CD8-positive, alpha-beta memory T cell (primary cell): Measurements from ENCODE around the gene IFNA16. TPM values are rescaled to one million over a fixed set of nuclear protein-coding genes. Genes with fewer than 3 reads are reported as not detected.
A peak's percentile ranks its signal among the peaks of the same experiment; 100 is the strongest.
"Not testable (repeated sequence)": the region's sequence is repeated elsewhere in the genome, so short reads cannot be mapped to it uniquely, and the experiment has no call there.

ENCODE experiments used
- CTCF ChIA-PET: fragments of 350-600 bp; sonication (Branson Sonifier 250); formaldehyde crosslinking; loops from one replicate; lab custom pipeline; 2021; ENCODE audit warnings: antibody characterized with exemption; lab: Charles Lee
- POLR2A ChIA-PET: fragments of 350-600 bp; sonication (Branson Sonifier 250); formaldehyde crosslinking; loops from one replicate; lab custom pipeline; 2021; ENCODE audit warnings: antibody characterized with exemption; lab: Charles Lee
- DNase-seq, 5 donors: peaks; one replicate each; pipeline versions ENCODE4 v3.0.0 to v3.0.0-alpha.2; 2020 to 2022; ENCODE audit warnings: mixed read lengths in 1 of 5
- H3K27ac ChIP-seq: one replicate; pipeline ENCODE4 v1.7.0; 2013; ENCODE audit warnings: low read depth, mild to moderate bottlenecking, low read length, moderate library complexity
- H3K27me3 ChIP-seq: 2 replicates; pipeline ENCODE4 v1.7.0; 2013; ENCODE audit warnings: low read length, mild to moderate bottlenecking; ENCODE audit not compliant: insufficient read depth, poor library complexity, severe bottlenecking
- H3K36me3 ChIP-seq: 2 replicates; pipeline ENCODE4 v1.7.0; 2013; ENCODE audit warnings: mild to moderate bottlenecking, low read length, moderate library complexity; ENCODE audit not compliant: insufficient read depth
- H3K4me1 ChIP-seq: 2 replicates; pipeline ENCODE4 v1.7.0; 2013; ENCODE audit warnings: mild to moderate bottlenecking, low read length, moderate library complexity; ENCODE audit not compliant: insufficient read depth
- H3K4me3 ChIP-seq: 2 replicates; pipeline ENCODE4 v1.7.0; 2013; ENCODE audit warnings: mild to moderate bottlenecking, low read length
- H3K9me3 ChIP-seq: 2 replicates; pipeline ENCODE4 v1.7.0; 2013; ENCODE audit warnings: mild to moderate bottlenecking, low read length
- H3K27ac Mint-ChIP-seq, 8 donors: one replicate each; pipeline ENCODE4 v1.8.0; 2020 to 2021; ENCODE audit warnings: mixed read lengths in 8 of 8, mild to moderate bottlenecking in 6 of 8, inconsistent platforms in 3 of 8, moderate library complexity in 3 of 8
- H3K27me3 Mint-ChIP-seq, 2 donors: one replicate each; pipeline ENCODE4 v1.8.0; 2020 to 2021; ENCODE audit warnings: mixed read lengths in 2 of 2, mild to moderate bottlenecking in 1 of 2, moderate library complexity in 1 of 2
- H3K36me3 Mint-ChIP-seq, 3 donors: one replicate each; pipeline ENCODE4 v1.8.0; 2020 to 2021; ENCODE audit warnings: mixed read lengths in 3 of 3, inconsistent platforms in 1 of 3, mild to moderate bottlenecking in 1 of 3
- H3K4me1 Mint-ChIP-seq, 3 donors: one replicate each; pipeline ENCODE4 v1.8.0; 2020 to 2021; ENCODE audit warnings: mixed read lengths in 3 of 3, inconsistent platforms in 1 of 3, mild to moderate bottlenecking in 1 of 3
- H3K4me3 Mint-ChIP-seq, 7 donors: one replicate each; pipeline ENCODE4 v1.8.0; 2020 to 2021; ENCODE audit warnings: mixed read lengths in 7 of 7, mild to moderate bottlenecking in 6 of 7, moderate library complexity in 4 of 7, inconsistent platforms in 2 of 7
- H3K9me3 Mint-ChIP-seq, 5 donors: one replicate each; pipeline ENCODE4 v1.8.0; 2020 to 2022; ENCODE audit warnings: mixed read lengths in 5 of 5, mild to moderate bottlenecking in 3 of 5, moderate library complexity in 2 of 5, inconsistent platforms in 1 of 5
- polyA plus RNA-seq: library from polyadenylated mRNA; unstranded; fragments of 300-500 nt; fragmentation: Illumina TruSeq; gene quantifications from one replicate; pipeline ENCODE4 v1.2.3, GENCODE V29; 2021
- total RNA-seq, 2 experiments: library from RNA; stranded (reverse); gene quantifications; one replicate each; pipeline ENCODE4 v1.2.3, GENCODE V29; 2021

The IFNA16 gene
- total and polyA plus RNA-seq, 3 experiments from 2014 or later = not detected

DNA sequence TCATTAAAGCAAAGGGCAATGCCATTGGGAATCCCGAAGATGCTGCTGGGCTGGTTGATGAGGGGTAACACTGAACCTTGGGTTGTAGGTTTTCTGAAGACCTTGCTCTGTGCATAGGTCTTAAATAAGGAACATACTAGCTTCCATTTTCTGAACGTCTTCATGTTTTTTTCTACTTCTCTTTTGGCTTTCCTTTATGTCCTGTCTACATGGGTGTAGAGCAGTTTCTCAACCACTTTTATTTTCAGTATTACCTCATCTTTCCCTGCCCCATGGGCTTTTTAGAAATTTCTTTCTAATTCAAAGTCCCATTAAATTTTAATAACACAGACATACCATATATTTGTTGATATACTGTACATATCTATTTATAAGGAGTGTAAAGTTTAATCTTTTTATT, 22.8 kb upstream of the IFNA16 start, which contains the start of gene IFNA14:
Gene IFNA14 (minus strand): TSS at position 95 of the 400 bp plus-strand sequence. CDS start 70 bp downstream, at position 25.
- POLR2A ChIA-PET = no interaction called here
- no peaks in the 10 kb centered on the region for H3K27me3 ChIP-seq
- H3K4me3 ChIP-seq = no peak within 1 kb of the TSS
- Mint-ChIP-seq H3K27me3 (peaks cover 11 to 45% of the 10 kb centered on the region in 2 donors), H3K4me1 (peaks cover 9 to 13% (median 12%) of the 10 kb centered on the region in 3 donors), H3K27ac (no peak within 1 kb of the TSS), H3K9me3 (no peaks in the 10 kb centered on the region), H3K36me3 (no peaks in the 10 kb centered on the region), H3K4me3 (no peak within 1 kb of the TSS)
- no peaks in the 10 kb centered on the region for H3K36me3 ChIP-seq
- no peaks in the 10 kb centered on the region for H3K9me3 ChIP-seq
- CTCF ChIA-PET = interaction anchor here (1.2 kb wide), 1 partner anchor 156 kb away, joined by 3 read pairs; no protein-coding TSS in a partner anchor
- no peak within 1 kb of the TSS for H3K27ac ChIP-seq
- DNase-seq = no peak
- peaks cover 5% of the 10 kb centered on the region for H3K4me1 ChIP-seq

DNA sequence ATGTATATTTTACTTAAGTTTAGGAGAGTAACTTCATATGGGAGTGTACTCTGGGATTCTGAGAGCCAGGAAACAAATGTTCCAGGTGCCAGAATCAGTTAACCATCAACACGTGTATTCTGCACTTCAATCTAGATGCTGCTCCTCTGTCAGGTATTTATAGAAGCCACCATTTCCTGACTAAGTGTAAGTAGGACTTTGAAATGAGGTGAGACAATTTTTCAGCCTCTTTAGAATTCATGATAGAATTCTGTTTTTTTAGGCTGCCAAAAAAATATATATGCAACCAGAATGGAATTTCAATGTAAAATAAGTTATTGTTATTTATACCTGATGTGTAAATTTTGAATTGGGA, 19.2 kb upstream of the IFNA16 start:
- CTCF ChIA-PET = interaction anchor here (0.6 to 2.1 kb wide), 20 partner anchors 16 to 554 kb away, joined by 3 to 11 read pairs (median 4); no protein-coding TSS in a partner anchor
- H3K9me3 Mint-ChIP-seq, H3K36me3 ChIP-seq, POLR2A ChIA-PET, DNase-seq, H3K27ac Mint-ChIP-seq, H3K9me3 ChIP-seq, H3K4me1 ChIP-seq, H3K27me3 ChIP-seq, H3K27ac ChIP-seq, H3K4me3 ChIP-seq, H3K36me3 Mint-ChIP-seq: not testable (repeated sequence)
- Mint-ChIP-seq H3K27me3 (peaks cover 13 to 26% of the 10 kb centered on the region in 2 donors), H3K4me1 (peaks cover 9 to 13% (median 12%) of the 10 kb centered on the region in 3 donors), H3K4me3 (peak overlapping the region in 6 of 7 donors; percentile 25 to 61 (median 51))

DNA sequence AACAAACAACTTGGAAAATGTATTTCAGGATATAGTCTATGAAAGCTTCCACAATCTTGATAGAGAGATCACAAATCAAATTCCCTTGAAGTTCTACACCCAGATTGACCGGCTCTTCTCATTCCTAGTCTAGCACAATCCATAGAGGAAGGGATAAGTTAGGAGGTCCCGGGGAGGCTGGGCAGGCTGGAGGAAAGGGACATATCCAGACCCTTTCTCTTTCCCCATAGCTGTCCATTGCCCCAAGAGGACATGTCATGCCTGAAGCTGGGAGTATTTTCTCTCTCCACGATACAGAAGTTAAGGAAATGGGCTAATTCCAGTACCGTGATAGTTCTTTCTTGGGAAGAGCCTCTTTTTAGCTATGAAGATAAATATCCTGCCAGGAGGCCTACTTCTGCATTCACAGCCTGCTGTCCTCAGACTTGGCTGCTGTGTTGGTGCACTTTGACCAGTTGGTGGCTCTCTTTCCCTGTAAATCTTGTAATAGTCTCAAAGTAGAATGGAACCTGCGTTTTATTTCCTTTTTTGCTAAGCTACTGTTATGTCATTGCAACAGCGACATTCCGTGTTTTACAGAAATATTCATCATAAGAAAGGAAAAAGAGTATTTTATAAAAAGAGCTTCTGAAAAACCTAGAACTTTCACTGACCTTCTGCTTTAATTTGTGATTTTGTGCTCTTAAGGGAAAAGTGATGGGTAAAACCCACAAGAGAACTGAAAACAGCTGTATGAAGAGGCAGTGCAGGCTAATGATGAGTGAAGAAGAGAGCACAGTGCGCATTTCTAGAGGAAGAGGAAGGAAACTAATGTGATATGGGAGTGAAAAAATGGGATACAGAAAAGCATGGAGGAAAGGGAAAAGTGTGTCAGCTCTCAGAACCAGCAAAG, 18.6 kb upstream of the IFNA16 start:
- not testable (repeated sequence) for H3K4me3 ChIP-seq, H3K4me1 ChIP-seq, H3K27ac ChIP-seq, H3K36me3 ChIP-seq, H3K36me3 Mint-ChIP-seq, H3K9me3 Mint-ChIP-seq, H3K9me3 ChIP-seq, H3K27me3 ChIP-seq
- peaks cover 13 to 22% of the 10 kb centered on the region in 2 donors for H3K27me3 Mint-ChIP-seq
- peaks cover 9 to 13% (median 12%) of the 10 kb centered on the region in 3 donors for H3K4me1 Mint-ChIP-seq
- peak overlapping the region; percentile 25 to 61 (median 48) for H3K4me3 Mint-ChIP-seq
- H3K27ac Mint-ChIP-seq = peak overlapping the region in 1 of 8 donors; percentile 74
- ChIA-PET CTCF (interaction anchor here (0.6 to 2.1 kb wide), 24 partner anchors 10 to 555 kb away, joined by 3 to 11 read pairs (median 4); no protein-coding TSS in a partner anchor), POLR2A (interaction anchor here (0.6 kb wide), 1 partner anchor 567 kb away, joined by 4 read pairs; the partner anchor contains the start of gene MTAP)
- peak in 2 of 5 donors; percentile 21 to 39 for DNase-seq

DNA sequence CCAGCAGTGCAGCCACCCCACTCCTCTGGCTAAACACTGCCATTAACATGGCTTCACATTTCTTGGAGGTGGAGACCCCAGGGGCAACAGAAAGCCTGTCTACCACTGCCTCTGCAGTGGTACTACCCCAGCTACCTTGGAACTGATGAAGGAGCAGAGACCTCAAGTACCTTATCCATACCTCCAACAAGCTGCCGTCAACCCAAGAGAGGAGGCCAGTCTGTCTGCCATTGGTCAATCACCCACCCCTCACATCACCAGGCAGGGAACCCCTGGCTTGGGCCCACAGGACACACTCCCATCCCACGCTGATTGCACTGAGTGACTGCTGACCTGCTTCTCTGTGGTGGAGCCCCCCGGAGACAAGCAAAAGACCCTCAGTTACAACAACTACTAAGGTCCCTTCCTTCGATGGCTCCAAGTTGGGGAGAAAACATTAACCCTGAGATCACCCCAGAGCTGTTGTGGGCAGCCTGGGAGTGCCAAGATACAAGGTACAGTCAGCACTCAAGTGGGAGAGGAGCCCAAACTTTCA, 17.1 kb upstream of the IFNA16 start:
- Mint-ChIP-seq H3K27ac (no peak overlapping the region), H3K4me3 (no peak overlapping the region), H3K4me1 (peaks cover 9 to 13% (median 12%) of the 10 kb centered on the region in 3 donors), H3K36me3 (no peaks in the 10 kb centered on the region), H3K9me3 (no peaks in the 10 kb centered on the region), H3K27me3 (peaks cover 9 to 17% of the 10 kb centered on the region in 2 donors)
- H3K27ac ChIP-seq = no peak overlapping the region
- no peak overlapping the region for H3K4me3 ChIP-seq
- DNase-seq = no peak
- ChIA-PET CTCF (interaction anchor here (1.3 to 2.1 kb wide), 2 partner anchors 25 to 51 kb away, joined by 3 to 5 read pairs; no protein-coding TSS in a partner anchor), POLR2A (no interaction called here)
- no peaks in the 10 kb centered on the region for H3K9me3 ChIP-seq
- peaks cover 5% of the 10 kb centered on the region for H3K4me1 ChIP-seq
- no peaks in the 10 kb centered on the region for H3K36me3 ChIP-seq
- H3K27me3 ChIP-seq = no peaks in the 10 kb centered on the region

DNA sequence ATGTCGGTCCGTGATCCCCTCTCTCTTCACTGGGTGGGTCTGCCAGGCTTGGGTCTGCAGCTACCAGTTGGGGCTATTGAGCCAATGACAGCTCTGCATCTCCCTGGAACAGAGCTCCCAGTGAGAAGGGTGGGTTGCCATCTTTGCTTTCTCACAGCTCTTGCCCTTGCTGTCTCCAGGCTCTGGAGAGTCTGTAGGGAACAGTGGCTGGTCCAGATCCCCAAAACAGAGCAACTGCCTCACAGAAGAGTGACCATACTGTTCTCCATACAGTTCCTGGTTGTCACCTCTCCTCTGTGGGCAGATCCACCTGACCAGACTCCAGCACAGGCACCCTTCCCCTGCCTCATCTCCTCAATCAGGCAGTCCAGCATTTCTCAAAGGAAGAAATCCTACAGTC, 16.1 kb upstream of the IFNA16 start:
- H3K9me3 ChIP-seq = no peaks in the 10 kb centered on the region
- ChIA-PET POLR2A (no interaction called here), CTCF (no interaction called here)
- no peaks in the 10 kb centered on the region for H3K9me3 Mint-ChIP-seq
- H3K27ac ChIP-seq = no peak overlapping the region
- H3K27ac Mint-ChIP-seq = no peak overlapping the region
- H3K4me1 ChIP-seq = peaks cover 5% of the 10 kb centered on the region
- no peaks in the 10 kb centered on the region for H3K27me3 ChIP-seq
- no peaks in the 10 kb centered on the region for H3K36me3 Mint-ChIP-seq
- H3K4me3 Mint-ChIP-seq = no peak overlapping the region
- DNase-seq = no peak
- H3K27me3 Mint-ChIP-seq = peaks cover 9 to 12% of the 10 kb centered on the region in 2 donors
- H3K36me3 ChIP-seq = no peaks in the 10 kb centered on the region
- H3K4me1 Mint-ChIP-seq = peaks cover 9 to 13% (median 12%) of the 10 kb centered on the region in 3 donors
- H3K4me3 ChIP-seq = no peak overlapping the region

DNA sequence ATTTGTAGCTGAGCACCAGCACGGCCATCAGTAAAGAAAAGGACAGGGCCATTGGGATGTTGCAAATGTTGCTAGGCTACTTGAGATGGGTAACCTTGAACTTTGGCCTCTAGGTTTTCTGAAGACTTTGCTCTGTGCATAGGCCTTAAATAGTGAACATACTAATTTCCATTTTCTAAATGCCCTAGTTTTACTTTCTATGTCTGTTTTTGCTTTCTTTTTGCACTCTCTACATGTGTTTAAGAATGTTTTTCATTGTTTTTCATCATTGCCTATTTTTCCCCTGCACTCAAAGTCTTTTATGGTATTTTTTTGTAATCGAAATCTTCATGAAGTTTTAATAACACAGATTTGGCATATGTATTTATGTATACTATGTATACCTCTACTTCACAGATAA, 11.0 kb upstream of the IFNA16 start, which contains the start of gene IFNA17:
Gene IFNA17 (minus strand): TSS at position 101 of the 400 bp plus-strand sequence. CDS start 49 bp downstream, at position 52.
- no peak within 1 kb of the TSS for H3K27ac ChIP-seq
- Mint-ChIP-seq H3K4me1 (no peaks in the 10 kb centered on the region), H3K27me3 (peaks cover 6 to 17% of the 10 kb centered on the region in 2 donors), H3K36me3 (no peaks in the 10 kb centered on the region), H3K4me3 (no peak within 1 kb of the TSS), H3K27ac (peak within 1 kb of the TSS in 1 of 8 donors; percentile 40), H3K9me3 (no peaks in the 10 kb centered on the region)
- no peaks in the 10 kb centered on the region for H3K27me3 ChIP-seq
- POLR2A ChIA-PET = no interaction called here
- CTCF ChIA-PET = no interaction called here
- H3K36me3 ChIP-seq = no peaks in the 10 kb centered on the region
- no peaks in the 10 kb centered on the region for H3K9me3 ChIP-seq
- H3K4me3 ChIP-seq = no peak within 1 kb of the TSS
- no peaks in the 10 kb centered on the region for H3K4me1 ChIP-seq
- no peak for DNase-seq

DNA sequence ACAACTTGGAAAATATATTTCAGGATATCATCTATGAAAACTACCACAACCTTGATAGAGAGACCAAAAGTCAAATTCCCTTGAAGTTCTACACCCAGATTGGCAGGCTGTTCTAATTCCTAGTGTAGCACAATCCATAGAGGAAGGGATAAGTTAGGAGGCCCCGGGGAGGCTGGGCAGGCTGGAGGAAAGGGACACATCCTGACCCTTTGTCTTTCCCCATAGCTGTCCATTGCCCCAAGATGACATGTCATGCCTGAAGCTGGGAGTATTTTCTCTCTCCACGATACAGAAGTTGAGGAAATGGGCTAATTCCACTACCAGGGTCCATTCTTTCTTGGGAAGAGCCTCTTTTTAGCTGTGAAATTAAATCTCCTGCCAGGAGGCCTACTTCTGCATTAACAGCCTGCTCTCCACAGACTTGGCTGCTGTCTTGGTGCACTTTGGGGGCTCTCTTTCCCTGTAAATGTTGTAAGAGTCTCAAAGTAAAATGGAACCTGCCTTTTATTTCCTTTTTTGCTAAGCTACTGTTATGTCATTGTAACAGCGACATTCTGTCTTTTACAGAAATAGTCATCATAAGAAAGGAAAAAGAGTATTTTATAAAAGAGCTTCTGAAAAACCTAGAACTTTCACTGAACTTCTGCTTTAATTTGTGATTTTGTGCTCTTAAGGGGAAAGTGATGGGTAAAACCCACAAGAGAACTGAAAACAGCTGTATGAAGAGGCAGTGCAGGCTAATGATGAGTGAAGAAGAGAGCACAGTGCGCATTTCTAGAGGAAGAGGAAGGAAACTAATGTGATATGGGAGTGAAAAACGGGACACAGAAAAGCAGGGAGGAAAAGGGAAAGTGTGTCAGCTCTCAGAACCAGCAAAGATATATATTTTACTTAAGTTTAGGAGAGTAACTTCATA, 3.4 kb downstream of the IFNA16 start:
- peak overlapping the region in 4 of 7 donors; percentile 25 to 64 (median 38) for H3K4me3 Mint-ChIP-seq
- H3K4me1 Mint-ChIP-seq = not testable (repeated sequence)

More for the DNA sequence above, 3.4 kb downstream of the IFNA16 start:
- CTCF ChIA-PET = interaction anchor here (1.3 to 2.8 kb wide), 2 partner anchors 18 to 60 kb away, joined by 3 to 10 read pairs; no protein-coding TSS in a partner anchor
- H3K36me3 ChIP-seq, DNase-seq, H3K27ac ChIP-seq, H3K9me3 ChIP-seq, H3K36me3 Mint-ChIP-seq, POLR2A ChIA-PET, H3K4me1 ChIP-seq, H3K9me3 Mint-ChIP-seq, H3K27me3 ChIP-seq, H3K4me3 ChIP-seq, H3K27ac Mint-ChIP-seq: not testable (repeated sequence)
- H3K27me3 Mint-ChIP-seq = peaks cover 3 to 30% of the 10 kb centered on the region in 2 donors
